ENCODE measurements around the gene GATA6.
"Not testable (repeated sequence)": the region's sequence is repeated elsewhere in the genome, so short reads cannot be mapped to it uniquely, and the experiment has no call there.

The GATA6 gene

DNA sequence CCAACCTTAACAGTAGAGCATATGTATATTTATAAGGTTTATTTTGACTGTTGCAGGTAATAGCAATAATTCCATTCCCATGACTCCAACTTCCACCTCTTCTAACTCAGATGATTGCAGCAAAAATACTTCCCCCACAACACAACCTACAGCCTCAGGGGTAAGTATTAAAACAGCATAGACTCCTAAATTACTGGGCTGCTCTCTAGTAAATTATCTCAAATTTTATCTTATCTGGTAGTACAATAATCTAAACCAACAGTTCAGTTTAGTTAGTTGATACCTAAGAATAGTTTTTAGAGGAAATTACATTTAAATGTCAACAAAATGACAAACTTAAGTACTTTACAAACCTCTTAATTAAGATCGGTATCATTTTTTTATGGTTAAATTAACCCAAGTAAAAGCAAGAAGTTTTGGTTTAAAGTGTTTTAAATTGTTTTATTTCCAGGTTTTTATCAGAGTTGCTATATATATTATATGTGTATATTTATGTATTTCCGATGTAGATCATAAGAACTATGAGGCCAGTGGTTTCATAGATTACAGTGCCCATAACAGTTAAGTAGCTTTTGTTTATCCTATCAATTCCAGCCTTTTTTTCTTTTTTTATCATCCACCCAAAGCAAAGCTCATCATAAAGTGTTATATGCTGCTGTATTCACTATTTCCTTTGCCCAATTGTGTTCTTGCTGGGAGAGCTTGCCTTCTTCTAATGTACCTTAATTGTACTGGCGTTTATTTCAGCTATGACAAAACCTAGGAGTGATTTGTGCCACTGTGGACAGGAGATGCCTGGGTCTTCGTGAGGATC is 13.7 kb downstream of the GATA6 start:
- no peak for DNase-seq (ENCODE audit: low spot score)

DNA sequence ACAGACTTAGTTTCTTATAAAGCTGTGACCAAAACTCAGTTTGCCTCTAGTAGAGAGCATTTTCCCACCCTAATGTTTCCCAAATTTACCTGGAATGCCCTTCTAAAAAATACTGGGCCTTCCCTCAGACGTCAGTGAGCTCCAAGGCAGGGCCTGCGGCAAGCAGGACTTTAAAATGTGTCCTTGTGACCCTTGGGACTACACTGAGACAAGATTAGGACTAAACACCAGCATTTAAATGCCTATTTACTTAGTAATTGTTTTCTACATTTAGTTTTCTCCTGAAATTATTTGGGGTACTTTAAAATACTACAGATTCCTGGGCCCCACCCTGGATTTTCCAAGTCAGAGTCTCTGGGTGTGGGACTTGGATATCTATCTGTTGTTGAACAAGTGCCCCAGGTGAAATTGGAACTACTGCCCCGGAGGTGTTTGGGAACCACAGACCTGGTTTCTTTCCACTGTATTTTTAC is 14.3 kb downstream of the GATA6 start:
- DNase-seq (ENCODE audit: low spot score): no peak

DNA sequence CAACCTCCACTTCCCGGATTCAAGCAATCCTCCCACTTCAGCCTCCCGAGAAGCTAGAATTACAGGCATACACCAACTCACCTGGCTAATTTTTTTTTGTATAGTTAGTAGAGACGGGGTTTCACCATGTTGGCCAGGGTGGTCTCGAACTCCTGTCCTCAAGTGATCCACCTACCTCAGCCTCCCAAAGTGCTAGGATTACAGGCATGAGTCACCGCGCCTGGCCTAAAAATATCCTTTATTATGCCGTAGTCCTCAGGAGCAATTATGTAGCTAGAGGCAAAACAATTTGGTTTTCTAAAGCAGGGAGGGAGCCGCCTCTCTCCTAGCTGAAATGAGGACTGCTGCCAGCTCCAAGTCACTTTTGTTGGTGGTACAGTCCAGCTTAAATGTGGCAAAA is 15.2 kb downstream of the GATA6 start:
- DNase-seq (ENCODE audit: low spot score): not testable (repeated sequence)

DNA sequence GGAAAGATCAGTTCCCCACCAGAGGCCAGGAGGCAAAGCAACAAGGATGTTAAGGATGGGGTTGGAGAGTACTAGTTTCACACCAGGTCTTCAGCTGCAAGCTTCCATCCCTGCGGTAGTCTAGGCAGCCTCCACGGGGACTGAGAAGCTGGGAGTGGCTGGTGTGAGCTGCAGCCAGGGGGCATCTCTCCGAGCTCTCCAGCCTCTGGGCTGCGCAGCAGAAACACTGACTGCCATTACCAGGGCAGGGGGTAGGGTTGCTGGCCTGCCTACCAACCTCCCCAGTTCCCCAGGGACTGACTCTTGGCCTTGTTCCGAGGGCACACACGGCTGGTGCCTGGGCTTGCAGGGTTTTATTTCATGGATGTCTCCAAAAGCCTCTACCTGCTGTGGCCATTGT is 15.9 kb downstream of the GATA6 start:
- no peak for DNase-seq (ENCODE audit: low spot score)

DNA sequence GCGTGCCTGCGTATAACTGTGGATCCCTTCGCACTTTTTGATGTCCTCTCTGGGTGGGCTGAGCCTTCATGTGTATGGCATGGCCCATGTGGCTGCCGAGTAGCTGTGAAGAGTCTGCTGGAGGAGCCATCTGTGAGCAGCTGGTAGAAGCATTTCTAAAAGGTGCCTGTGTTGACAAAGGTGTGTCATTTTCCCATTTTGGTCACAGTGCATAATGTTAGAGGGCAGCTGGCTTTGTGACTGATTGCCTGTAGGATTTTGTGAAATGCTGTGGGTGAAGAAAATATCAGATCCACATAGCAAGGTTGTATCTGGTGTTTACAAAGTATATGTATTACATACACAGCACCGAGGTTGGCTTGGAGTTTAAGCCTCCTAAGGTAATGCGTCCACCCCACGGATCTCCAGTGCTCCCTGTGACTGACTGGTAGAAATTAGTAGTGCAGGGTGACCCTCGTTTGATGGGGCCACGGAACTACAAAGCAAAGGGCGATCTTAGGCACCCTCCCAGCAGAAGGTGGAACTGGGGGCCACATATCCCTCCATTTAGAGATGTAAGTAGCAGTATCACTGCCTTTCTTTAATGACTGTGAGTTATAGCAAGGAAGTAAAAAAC is 16.5 kb downstream of the GATA6 start:
- DNase-seq (ENCODE audit: low spot score): no peak

DNA sequence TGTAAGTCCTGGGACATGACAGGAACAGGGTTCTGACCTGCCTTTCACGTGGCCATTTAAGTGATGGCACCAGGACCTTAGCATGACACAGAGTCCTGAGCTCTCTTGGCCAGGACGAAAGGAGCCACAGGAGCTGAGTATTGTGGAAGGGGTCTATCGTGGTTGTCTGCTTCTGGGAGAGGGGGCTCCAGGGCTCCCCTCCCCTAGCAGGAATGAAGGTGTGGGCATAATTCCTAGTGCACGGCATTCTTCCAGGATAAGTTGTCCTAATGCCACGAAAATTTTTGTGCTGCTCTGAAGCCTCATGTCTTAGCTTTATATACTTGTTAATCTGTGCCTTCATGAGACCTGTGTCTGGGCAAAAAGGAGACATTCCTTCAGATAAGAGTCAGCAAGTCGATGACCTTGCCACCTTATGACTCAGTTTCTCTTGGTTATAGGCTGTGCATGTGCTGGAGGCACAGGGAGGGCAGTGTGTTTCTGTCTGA is 17.1 kb downstream of the GATA6 start:
- no peak for DNase-seq (ENCODE audit: low spot score)

DNA sequence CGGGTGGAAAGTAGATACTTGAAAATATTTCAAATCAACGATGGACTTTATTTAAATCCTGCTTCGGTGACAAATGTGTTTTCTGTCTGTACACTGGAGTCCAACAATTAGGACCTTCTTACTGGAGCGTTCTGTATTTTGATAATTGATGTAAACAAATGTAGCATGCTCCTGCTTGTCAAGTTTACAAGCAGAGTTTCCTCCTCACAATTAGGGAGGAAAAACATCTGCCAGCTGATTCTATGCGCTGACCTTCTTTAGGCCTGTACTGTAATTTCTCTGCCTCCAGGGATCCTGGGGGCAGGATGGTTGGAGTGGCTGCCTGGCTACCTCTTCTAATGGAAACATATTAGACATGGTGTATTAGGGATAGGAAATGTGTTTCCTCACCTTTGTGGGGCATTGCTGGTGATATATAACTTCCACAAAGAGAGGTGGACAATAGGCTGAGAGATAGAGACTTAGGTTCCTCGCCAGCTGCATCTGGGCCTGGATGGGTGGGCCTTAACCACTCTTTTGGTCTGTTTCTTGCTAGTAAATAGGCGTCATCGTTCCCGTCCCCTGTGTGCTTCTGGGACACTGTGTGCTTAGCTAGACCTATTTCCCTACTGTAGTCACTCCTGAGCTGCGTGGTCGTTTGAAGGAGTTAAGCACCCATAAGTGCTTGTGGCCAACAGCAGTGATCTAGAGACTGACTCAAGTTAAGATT is 19.3 kb downstream of the GATA6 start:
- DNase-seq (ENCODE audit: low spot score): no peak

DNA sequence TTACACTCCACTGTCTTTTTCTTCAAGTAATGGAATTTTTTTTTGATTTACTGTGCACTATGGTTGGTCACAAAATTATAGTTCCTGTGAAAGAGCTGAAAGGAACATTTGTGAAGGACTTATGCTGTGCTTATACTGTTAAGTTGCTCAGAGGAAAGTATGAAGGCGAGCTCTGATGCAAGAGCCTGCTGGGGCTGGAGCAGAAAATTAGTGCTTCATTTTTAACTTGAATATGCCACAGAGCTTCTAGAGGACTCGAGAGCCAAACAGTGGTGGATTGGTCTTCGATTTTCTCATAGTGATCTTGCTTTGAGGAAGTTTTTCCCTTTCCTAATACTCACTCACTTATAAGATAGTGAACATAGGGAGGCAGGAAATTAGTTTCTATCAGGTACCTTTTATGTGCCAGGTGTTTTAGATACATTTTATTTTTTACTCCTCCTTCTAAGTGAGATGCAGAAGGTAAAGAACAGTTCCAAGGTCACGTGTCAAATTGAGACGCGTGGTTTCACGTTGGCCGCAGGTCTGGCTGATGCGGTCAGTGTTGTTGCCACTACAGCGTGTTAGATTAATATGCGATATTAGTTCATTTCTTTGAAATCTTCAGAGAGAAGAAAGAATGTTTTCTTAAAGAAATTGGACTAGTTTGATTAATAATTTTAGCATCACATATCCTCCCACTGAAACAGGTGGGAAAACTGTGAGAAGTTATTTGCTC is 20.2 kb downstream of the GATA6 start:
- no peak for DNase-seq (ENCODE audit: low spot score)

DNA sequence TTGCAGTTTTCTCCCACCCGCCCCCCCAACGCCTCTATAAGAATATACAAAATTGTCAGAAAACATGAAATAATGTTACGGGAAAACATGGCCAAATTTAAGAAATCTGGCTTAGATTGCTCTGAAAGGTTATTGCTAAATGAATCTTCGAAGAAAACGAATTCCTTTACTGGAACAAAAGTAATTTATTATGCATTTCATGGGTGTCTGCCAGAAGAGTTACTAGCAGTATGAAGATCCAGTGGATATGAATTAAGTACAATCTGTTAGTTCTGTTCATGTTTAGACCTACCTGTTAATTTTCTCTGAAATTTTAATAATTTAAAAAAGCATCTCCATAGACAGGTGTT is 21.9 kb downstream of the GATA6 start:
- no peak for DNase-seq (ENCODE audit: low spot score)

DNA sequence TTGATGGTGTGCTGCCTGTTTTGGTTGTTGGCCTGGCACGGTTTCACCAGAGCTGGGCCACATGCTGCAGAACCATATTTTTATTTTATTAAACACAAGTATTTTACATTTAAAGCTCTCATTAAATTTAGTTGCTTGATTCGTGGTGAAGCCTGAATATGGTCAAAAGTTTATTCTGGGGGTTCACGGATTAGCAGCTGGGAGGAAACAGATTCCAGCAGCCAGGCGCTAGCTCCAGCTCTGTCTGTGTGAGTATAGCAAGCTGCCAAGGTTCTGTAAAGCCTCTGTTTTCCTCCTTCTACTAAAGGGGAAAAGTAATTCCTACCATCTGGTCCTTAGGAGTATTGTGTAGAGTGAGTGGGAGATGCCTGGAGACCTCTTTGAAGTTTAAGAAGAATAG is 22.5 kb downstream of the GATA6 start:
- no peak for DNase-seq (ENCODE audit: low spot score)

DNA sequence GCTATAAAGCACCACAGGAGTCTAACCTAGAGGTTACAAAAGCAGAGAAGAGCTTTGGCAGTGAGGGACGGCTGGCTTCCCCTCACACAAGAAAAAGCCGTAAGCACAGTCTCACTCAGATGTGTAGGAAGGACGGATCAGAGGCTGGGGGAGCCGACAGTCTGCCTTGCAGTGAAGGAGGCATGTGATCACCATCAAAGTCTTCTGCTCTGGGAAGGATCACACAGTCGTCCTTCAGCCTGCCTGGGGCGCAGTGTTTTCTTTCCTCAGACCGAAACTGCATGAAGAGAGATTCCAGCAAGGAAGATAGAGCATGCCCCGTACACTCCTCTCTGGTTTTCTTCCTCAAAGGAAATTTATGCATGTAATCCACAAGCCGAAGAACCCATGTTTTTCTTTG is 24.1 kb downstream of the GATA6 start:
- DNase-seq (ENCODE audit: low spot score): no peak

DNA sequence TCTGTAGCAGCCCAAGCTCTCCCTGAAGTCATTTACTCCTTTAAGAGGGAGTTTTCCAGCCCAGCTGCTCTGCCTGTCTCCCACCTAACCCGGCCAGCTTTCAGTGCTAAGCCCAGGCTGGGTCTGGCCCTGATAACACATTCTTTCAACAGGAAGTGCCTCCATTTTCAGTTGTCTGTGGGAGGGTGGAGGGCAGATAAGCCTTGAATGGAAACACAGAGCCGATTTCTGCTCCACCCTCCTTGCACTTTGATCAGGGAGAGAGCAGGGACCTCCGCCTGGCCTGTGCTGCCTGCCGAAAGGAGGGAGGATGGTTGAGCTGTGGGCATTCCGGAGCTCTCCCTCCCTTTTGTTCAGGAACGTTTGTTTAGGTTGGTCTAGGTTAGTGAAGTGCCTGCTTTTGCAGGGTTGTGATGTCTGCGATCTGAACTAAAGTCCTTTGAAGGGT is 24.8 kb downstream of the GATA6 start:
- no peak for DNase-seq (ENCODE audit: low spot score)

DNA sequence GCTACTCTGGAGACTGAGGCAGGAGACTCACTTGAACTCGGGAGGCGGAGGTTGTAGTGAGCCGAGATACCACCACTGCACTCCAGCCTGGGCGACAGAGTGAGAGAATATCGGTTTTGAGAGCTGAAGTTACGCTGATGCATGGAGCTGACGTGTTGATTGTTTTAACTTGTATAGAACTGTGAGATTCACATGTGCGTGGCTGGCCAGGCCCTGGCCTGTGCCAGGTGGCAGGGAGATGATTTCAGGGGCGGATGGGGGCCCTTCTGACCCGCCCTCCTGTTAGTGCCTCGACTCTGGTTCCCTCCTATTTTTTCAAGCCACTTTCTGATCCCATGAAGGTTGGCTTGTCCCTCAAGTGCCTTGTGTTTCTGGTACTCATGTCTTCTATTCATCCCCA is 25.7 kb downstream of the GATA6 start:
- no peak for DNase-seq (ENCODE audit: low spot score)

DNA sequence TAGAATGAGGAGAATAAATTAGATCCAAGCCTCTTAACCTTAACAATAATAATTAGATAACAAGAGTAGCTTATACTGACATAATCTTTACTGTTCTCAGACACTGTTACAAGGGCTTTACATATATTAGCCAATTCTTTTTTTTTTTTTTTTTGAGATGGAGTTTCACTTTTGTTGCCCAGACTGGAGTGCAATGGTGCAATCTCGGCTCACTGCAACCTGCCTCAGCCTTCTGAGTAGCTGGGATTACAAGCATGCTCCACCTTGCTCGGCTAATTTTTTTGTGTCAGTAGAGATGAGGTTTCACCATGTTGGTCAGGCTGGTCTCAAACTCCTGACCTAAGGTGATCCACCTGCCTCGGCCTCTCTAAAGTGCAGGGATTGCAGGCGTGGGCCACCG is 27.6 kb downstream of the GATA6 start:
- not testable (repeated sequence) for DNase-seq (ENCODE audit: low spot score)

DNA sequence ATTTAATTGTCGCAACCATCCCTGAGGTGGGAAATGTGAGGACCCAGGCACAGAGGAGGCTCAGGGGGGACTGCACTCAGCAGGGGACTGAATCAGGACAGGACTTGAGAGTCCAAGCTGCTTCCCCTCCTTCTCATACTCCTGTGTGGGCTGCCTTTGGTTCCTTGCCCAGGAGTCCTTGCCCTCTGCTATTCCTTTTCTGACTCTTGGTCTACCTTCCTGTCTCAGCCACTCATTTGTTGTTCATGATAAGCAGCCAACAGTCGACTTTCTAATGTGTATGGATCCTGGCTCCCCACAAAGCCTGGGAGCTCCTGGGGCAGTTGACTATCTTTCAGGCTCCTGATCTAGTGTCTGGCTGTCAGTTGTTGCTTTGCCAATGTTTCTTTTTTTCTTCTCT is 28.3 kb downstream of the GATA6 start:
- no peak for DNase-seq (ENCODE audit: low spot score)

DNA sequence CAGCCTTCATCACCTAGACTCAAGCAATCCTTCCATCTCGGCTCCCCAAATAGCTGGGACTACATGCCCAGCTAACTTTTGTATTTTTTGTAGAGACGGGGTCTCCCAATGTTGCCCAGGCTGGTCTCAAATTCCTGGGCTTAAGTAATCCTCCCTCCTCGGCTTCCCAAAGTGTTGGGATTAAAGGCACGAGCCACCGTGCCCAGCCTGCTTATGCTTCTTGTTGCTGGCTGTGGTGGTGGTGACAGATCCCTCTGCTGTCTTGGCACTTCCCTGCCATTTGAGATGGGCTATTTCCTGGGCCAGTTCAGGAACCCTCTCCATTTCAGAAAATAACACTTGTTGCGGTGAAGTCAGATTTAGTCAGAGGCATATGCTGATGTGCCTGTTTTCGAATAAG is 28.8 kb downstream of the GATA6 start:
- DNase-seq (ENCODE audit: low spot score): no peak

DNA sequence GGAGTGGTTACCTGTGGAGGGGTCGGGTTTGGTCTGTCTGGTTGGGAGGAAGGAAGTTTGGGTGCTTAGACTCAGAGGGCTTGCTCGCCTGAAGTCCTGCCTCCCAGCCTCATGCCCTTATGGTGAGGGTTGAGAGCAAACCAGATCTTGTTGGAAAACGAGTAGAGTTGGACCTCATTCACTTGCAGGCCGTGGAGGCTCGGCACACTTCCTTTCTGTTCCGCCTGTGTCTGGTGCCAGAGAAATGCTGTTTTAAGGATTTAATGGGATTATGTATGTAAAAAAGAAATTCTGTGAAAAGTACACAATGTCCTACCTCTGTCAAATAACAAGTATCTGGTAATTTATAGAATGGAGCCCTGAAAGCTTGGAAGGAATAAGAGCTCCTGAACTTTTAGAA is 29.6 kb downstream of the GATA6 start:
- DNase-seq (ENCODE audit: low spot score): no peak

DNA sequence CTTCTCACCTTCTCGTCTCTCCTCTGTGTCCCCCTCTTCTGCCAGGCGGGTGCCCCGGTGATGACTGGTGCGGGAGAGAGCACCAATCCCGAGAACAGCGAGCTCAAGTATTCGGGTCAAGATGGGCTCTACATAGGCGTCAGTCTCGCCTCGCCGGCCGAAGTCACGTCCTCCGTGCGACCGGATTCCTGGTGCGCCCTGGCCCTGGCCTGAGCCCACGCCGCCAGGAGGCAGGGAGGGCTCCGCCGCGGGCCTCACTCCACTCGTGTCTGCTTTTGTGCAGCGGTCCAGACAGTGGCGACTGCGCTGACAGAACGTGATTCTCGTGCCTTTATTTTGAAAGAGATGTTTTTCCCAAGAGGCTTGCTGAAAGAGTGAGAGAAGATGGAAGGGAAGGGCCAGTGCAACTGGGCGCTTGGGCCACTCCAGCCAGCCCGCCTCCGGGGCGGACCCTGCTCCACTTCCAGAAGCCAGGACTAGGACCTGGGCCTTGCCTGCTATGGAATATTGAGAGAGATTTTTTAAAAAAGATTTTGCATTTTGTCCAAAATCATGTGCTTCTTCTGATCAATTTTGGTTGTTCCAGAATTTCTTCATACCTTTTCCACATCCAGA is 31.3 kb downstream of the GATA6 start:
- no peak for DNase-seq (ENCODE audit: low spot score)

DNA sequence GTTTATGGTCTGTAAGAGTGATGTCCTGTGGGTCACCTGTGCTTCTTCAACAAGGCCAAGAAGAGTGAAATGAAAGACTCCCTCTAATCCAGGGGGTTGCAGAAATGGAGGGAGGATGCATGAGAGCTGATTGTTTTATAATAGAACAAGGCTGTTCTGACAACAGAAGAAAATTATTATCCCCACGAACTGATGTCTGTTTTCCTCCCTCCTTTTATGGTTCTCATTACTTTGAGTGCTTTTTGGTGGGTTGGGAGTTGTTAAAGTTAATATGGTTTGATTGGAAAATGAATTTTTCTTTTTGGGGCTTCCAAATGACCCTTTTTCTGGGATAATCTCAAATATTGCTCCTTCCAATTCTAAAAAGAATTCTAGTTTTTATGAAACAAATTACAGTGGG is 33.6 kb downstream of the GATA6 start:
- DNase-seq (ENCODE audit: low spot score): no peak

DNA sequence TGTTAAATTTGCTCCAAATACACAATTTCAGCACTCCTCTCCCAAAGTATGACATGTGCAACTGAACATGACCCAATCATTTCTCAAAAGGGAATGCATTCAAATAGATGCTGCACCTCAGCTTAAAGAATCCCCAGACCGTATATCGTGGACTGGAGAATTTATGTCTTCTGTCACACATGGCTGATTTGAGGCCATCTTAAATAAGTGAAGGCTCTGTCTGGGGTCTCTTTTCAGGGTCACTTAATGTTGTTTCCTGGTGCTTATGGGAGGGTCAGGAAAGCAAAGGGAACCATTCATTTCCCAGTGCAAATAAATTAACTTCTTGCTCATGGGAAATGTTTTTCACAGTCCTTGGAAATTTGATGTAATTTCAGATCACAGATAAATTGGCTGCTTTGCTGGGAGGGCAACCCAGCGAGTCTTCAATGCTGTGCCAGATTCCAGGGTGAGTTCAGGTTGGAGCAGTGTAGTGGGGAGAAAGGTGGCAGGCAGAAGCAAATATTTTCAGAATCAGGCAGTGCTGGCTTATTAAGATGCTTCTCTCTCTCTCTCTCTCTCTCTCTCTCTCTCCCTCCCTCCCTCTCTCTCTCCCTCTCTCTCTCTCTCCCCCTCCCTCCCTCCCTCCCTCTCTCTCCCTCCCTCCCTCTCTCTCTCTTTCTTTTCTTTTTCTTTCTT is 34.3 kb downstream of the GATA6 start:
- no peak for DNase-seq (ENCODE audit: low spot score)

DNA sequence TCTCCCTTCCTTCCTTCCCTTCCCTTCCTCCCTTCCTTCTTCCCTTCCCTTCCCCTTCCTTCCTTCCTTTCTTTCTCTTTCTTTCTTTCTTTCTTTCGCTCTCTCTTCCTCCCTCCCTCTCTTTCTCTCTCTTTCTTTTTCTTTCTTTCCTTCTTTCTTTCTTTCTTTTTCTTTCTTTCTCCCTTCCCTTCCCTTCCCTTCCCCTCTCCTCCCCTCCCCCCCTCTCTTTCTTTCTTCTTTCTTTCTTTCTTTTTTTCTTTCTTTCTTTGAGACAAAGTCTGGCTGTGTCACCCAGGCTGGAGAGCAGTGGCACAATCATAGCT is 34.8 kb downstream of the GATA6 start:
- no peak for DNase-seq (ENCODE audit: low spot score)

DNA sequence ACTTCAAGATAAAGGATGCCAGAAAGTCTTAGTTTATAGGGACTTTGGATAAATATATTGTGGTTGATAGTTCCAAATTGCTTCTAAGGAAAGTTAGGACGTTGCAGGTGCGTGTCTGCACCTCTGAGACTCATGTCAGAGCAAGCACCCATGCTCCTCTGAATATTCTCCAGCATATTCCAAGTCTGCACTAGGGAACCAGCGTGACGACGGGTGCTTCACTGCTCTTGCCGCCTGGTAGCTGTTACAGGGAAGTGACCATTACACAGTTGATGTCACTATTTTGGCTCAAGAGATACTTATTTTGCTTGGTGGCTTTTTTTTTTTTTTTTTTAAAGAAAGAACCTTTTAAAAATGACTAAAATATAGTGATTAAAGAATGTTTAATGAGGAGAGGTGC is 35.6 kb downstream of the GATA6 start:
- DNase-seq (ENCODE audit: low spot score): no peak

Data from germinal center (tissue), 1 donor.